Naive B cell (primary cell): ENCODE measurements around the gene CAV3. TPM values are rescaled to one million over a fixed set of nuclear protein-coding genes. Genes with fewer than 3 reads are reported as not detected.
A peak's percentile ranks its signal among the peaks of the same experiment; 100 is the strongest.

Source experiments
- ATAC-seq, 2 donors: fragments of 150-1000 bp; cut with Tn5 transposase; 2 replicates each; pipeline ENCODE4 v1.10.0; 2021; ENCODE audit warnings: low read depth in 2 of 2, mild to moderate bottlenecking in 2 of 2, moderate library complexity in 2 of 2
- DNase-seq: peaks from one replicate; pipeline ENCODE4 v3.0.0; 2022
- H3K27ac Mint-ChIP-seq, 6 donors: one replicate each; pipeline ENCODE4 v1.8.0; 2020 to 2022; ENCODE audit warnings: mild to moderate bottlenecking in 6 of 6, mixed read lengths in 6 of 6, moderate library complexity in 5 of 6, inconsistent platforms in 2 of 6
- H3K27me3 Mint-ChIP-seq, 3 donors: one replicate each; pipeline ENCODE4 v1.8.0; 2021 to 2022; ENCODE audit warnings: mixed read lengths in 3 of 3, mild to moderate bottlenecking in 1 of 3
- H3K36me3 Mint-ChIP-seq, 2 donors: one replicate each; pipeline ENCODE4 v1.8.0; 2020 to 2022; ENCODE audit warnings: mixed read lengths in 2 of 2, inconsistent platforms in 1 of 2, mild to moderate bottlenecking in 1 of 2
- H3K4me1 Mint-ChIP-seq, 3 donors: one replicate each; pipeline ENCODE4 v1.8.0; 2020 to 2022; ENCODE audit warnings: mixed read lengths in 3 of 3, inconsistent platforms in 1 of 3, mild to moderate bottlenecking in 1 of 3, moderate library complexity in 1 of 3
- H3K4me3 Mint-ChIP-seq, 8 donors: one replicate each; pipeline ENCODE4 v1.8.0; 2020 to 2022; ENCODE audit warnings: mild to moderate bottlenecking in 8 of 8, mixed read lengths in 8 of 8, moderate library complexity in 8 of 8, inconsistent platforms in 2 of 8
- H3K9me3 Mint-ChIP-seq, 7 donors: one replicate each; pipeline ENCODE4 v1.8.0; 2020 to 2022; ENCODE audit warnings: mixed read lengths in 7 of 7, mild to moderate bottlenecking in 5 of 7, inconsistent platforms in 2 of 7, moderate library complexity in 1 of 7
- polyA plus RNA-seq, 6 donors: library from polyadenylated mRNA; unstranded; fragments of 300-500 nt; fragmentation: Illumina TruSeq; gene quantifications; one replicate each; pipeline ENCODE4 v1.2.3, GENCODE V29; 2021; ENCODE audit warnings: low read depth in 6 of 6

Gene CAV3
- polyA plus RNA-seq, 6 donors from 2014 or later: 0.48 TPM; not detected in 5

DNA sequence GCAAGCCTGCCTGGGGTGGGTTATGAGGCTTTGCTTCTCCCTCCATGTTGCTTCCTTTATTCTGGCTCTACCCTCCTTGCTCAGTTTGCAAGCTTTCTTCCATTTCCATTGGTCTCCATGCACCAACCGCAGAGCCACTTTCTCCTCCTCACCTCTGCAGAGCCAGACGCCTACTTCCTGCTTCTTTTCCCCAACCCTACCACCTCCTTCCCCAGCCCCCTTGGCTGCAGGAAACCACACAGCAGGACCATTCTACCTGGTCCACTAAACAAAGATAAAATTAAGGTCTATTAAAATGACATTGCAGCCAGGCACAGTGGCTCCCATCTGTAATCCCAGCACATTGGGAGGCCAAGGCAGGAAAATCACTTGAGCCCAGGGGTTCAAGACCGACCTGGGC is 10.0 kb upstream of the CAV3 start:
- Mint-ChIP-seq H3K4me1 (no peaks in the 10 kb centered on the region), H3K9me3 (peaks cover 0 to 19% (median 17%) of the 10 kb centered on the region in 7 donors), H3K27me3 (no peaks in the 10 kb centered on the region), H3K27ac (peak overlapping the region in 1 of 6 donors; percentile 50), H3K36me3 (no peaks in the 10 kb centered on the region), H3K4me3 (no peak overlapping the region)
- no peak for ATAC-seq
- no peak for DNase-seq

DNA sequence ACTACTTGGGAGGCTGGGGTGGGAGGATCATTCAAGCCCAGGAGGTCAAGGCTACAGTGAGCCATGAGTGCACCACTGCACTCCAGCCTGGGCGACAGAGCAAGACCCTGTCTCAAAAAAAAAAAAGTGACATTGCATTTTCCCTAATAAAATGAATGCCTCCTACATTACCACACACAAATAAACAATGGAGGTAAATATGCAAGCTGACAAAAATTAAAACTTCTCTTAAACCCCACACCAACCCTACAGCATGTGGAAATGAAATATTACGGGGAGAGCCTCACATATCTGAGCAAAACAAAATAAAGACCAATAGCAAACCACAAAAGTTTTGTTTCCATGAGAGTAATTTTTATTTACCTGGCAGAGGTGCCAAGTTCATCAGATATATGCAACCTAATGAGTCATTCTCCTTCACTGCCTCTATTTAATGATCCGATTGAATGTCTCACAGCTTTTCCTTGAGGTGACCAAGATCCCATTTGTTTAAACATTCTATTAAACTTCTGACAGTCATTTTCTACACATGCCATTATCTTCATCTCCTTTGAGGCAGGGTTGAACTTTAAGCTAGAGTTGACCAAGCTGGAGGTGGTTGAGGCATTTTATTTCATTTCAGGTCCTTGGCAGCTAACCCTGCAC is 9.4 kb upstream of the CAV3 start:
- Mint-ChIP-seq H3K27me3 (peaks cover 0 to 4% (median 0%) of the 10 kb centered on the region in 3 donors), H3K36me3 (no peaks in the 10 kb centered on the region), H3K4me1 (no peaks in the 10 kb centered on the region), H3K9me3 (peaks cover 0 to 19% (median 15%) of the 10 kb centered on the region in 7 donors), H3K4me3 (no peak overlapping the region), H3K27ac (no peak overlapping the region)
- DNase-seq (no peak), ATAC-seq (no peak)

DNA sequence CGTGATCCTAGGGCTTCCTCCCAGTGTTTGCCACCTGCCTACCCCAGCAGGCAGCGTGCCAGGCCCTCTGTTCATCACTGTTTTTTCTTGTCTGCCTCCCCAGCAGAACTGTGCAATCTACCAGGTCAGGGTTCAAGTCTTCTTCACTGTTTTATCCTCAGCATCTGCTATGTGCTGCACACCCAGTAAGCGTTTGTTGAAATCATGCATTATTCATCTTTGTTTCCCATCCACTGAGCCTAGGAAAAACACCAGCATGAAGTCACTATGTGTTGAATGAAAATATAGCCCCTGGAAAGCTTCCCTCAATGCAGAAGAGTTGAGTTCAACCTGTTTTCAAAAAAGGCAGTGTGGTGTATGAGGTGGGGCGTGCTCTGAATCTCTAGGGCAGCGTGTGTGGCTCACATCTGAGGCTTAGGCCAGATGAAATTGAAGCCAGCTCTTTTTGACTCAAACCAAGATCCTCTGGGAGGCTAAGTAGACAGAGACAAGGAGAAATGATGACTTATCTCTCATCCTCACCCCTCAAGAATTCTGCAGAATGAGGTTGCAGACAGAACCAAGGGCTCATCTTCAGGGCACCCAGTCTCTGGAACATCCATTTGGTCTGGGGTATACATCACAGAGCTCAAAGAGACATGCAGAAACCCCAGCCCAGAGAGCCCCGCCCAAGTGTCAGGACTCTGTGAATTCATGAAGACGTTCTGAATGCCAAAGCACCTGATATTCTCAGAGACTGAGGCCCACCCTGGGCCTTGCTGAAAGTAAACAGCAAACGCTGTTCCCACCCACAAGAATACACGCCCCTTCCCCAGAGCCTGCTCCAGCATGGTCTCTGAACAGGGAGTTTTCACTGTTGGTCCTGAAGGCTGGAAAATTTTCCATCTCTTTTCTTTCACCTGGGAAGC is 5.7 kb upstream of the CAV3 start:
- H3K36me3 Mint-ChIP-seq: no peaks in the 10 kb centered on the region
- no peaks in the 10 kb centered on the region for H3K4me1 Mint-ChIP-seq
- DNase-seq (no peak), ATAC-seq (no peak)
- no peak overlapping the region for H3K27ac Mint-ChIP-seq
- peak overlapping the region in 1 of 8 donors; percentile 82 for H3K4me3 Mint-ChIP-seq
- peaks cover 0 to 5% (median 0%) of the 10 kb centered on the region in 3 donors for H3K27me3 Mint-ChIP-seq
- H3K9me3 Mint-ChIP-seq: peaks cover 0 to 18% (median 11%) of the 10 kb centered on the region in 7 donors

DNA sequence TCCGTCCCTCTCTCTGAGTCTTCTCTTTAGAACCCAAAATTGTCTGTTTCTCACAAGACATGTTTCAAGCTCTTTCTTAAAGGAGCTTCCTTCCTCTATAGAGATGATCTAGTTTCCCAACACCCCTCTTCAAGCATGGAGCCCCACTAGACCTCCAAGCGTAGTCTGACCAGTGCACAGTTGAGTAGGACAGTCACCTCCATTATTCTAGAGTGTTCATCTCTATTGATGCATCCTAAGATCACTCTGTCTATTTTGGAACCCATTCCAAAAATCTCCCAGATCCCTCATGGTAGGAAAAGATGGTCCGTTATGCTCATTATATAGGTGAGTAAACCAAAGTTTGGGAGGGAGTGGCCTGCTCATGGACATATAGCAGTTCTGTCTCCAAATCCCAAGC is 4.1 kb upstream of the CAV3 start:
- H3K4me1 Mint-ChIP-seq: no peaks in the 10 kb centered on the region
- peaks cover 0 to 5% (median 0%) of the 10 kb centered on the region in 3 donors for H3K27me3 Mint-ChIP-seq
- no peaks in the 10 kb centered on the region for H3K36me3 Mint-ChIP-seq
- no peak overlapping the region for H3K4me3 Mint-ChIP-seq
- H3K9me3 Mint-ChIP-seq: peaks cover 0 to 15% (median 6%) of the 10 kb centered on the region in 7 donors
- ATAC-seq: no peak
- H3K27ac Mint-ChIP-seq: peak overlapping the region in 1 of 6 donors; percentile 53
- no peak for DNase-seq

DNA sequence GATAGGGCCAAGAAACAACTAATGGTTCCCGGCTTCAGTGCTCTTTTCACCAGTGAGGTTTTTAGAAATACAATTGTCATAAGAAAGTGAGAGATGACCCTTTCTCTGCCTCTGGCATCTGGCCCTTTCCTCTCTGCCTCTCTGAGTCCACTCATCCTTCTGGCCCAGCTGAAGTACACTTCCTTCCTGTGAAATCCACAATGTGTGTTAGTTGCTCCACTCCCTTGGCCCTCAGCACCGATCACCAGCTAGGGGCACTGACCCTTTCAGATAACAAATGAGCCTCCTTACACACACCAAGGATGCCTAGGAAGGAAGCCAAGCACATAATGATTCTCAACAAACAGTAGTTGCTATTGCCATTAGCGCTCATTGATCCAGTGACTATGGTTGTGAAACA is 2.9 kb upstream of the CAV3 start:
- no peak for DNase-seq
- no peak overlapping the region for H3K27ac Mint-ChIP-seq

DNA sequence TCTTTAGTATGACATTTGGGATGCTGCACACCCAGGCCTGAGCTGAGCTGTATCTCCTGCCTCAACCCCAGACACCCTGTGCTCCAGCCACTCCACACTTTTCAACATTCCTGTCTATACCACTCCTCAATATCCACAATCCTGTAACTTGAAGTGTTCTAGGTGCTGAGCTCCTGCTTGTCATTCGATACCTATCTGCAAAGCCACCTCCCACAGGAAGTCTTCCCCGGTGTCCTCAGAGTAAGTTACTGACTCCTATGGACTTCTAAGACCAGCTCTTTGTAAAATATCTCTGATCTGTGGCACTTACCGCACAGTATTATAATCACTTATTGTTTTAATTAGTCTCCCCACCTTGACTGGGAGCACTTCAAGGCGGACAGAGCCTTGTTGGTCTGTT is 1.2 kb upstream of the CAV3 start:
- no peak for ATAC-seq
- no peak overlapping the region for H3K27ac Mint-ChIP-seq
- H3K36me3 Mint-ChIP-seq: no peaks in the 10 kb centered on the region
- H3K4me3 Mint-ChIP-seq: no peak overlapping the region
- no peaks in the 10 kb centered on the region for H3K4me1 Mint-ChIP-seq
- no peak for DNase-seq
- peaks cover 0 to 2% (median 0%) of the 10 kb centered on the region in 7 donors for H3K9me3 Mint-ChIP-seq
- H3K27me3 Mint-ChIP-seq: peaks cover 0 to 17% (median 15%) of the 10 kb centered on the region in 3 donors

More for the DNA sequence above, 2.9 kb upstream of the CAV3 start:
- H3K4me3 Mint-ChIP-seq: peak overlapping the region in 1 of 8 donors; percentile 16
- H3K27me3 Mint-ChIP-seq: peaks cover 0 to 5% (median 0%) of the 10 kb centered on the region in 3 donors
- ATAC-seq: no peak
- no peaks in the 10 kb centered on the region for H3K36me3 Mint-ChIP-seq
- H3K9me3 Mint-ChIP-seq: peaks cover 0 to 15% (median 4%) of the 10 kb centered on the region in 7 donors
- no peaks in the 10 kb centered on the region for H3K4me1 Mint-ChIP-seq

DNA sequence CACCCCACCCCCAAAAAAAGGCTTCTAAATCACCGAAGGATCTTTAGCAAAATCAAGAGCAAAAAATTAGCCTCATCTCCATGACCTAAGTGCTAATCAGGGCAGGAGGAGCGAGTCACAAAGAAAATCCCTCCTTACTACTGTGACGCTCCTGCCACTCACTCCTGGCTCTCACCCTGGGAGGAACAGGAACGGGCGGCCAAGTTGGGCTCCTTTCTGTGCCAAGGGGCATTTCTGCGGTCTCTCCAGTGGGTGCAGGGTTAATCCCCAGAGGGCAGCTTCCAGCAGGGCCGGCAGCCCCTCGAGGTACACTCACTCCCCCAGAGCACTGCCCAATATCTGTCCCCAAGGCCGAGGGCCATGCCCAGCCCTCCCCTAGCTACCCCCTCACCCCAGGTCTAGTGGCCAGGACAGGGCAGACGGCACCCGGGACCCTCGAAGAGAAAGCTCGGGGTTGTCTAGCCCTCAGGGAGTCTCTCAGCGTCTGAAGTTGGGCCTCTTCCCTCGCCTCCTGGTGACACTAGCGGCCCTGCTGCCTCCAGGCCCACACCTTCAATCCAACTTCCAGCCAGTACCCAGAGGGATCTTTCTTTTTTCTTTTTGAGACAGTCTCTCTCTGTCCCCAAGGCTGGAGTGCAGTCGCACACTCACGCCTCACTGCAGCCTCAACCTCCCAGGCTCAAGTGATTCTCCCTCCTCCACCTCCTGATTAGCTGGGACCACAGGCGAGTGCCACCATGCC is 706 bp downstream of the CAV3 start:
- H3K27ac Mint-ChIP-seq: no peak overlapping the region
- peaks cover 0 to 22% (median 15%) of the 10 kb centered on the region in 3 donors for H3K27me3 Mint-ChIP-seq
- H3K9me3 Mint-ChIP-seq: peaks cover 0 to 2% (median 0%) of the 10 kb centered on the region in 7 donors
- no peak for DNase-seq
- no peak for ATAC-seq
- no peaks in the 10 kb centered on the region for H3K36me3 Mint-ChIP-seq
- H3K4me3 Mint-ChIP-seq: no peak overlapping the region
- no peaks in the 10 kb centered on the region for H3K4me1 Mint-ChIP-seq

DNA sequence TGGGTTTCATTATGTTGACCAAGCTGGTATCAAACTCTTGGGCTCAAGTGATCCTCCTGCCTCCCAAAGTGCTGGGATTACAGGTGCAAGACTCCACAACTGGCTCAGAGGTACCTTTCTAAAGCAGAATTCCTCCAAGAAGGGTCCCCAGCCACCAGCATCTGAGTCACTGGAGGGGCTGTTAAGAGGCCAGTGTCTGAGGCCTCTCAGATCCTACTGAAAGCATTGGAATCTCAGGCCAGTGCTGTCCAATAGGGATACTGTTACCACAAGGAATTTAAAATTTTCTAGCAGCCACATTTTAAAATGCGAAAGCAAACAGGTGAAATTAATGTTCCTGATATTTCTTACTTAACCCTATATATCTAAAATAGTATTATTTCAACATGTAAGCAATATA is 1.3 kb downstream of the CAV3 start:
- no peak overlapping the region for H3K4me3 Mint-ChIP-seq
- peaks cover 0 to 21% (median 15%) of the 10 kb centered on the region in 3 donors for H3K27me3 Mint-ChIP-seq
- DNase-seq: no peak
- ATAC-seq: no peak
- no peak overlapping the region for H3K27ac Mint-ChIP-seq
- no peaks in the 10 kb centered on the region for H3K36me3 Mint-ChIP-seq
- peaks cover 0 to 2% (median 0%) of the 10 kb centered on the region in 7 donors for H3K9me3 Mint-ChIP-seq
- no peaks in the 10 kb centered on the region for H3K4me1 Mint-ChIP-seq

DNA sequence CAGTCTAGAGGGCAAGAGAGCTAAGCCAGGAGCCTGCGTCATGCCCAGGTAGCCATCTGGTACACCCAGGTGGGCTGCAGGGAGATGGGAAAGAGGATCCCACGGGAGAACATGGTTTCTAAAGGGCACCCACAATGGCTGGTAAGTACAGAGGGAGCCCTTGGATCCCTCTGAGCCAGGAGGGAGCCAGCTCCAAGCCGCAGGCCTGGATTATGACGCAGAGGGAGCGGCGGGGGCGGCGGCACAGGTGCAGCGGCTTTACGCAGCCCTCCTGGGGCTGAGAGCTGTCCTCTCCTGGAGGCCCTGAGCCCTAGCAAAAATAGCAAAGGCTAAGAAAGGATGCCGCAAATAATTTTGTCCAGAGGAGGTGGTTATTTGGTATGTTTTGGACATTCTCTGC is 2.8 kb downstream of the CAV3 start:
- ATAC-seq (no peak), DNase-seq (no peak)
- Mint-ChIP-seq H3K9me3 (peaks cover 0 to 2% (median 0%) of the 10 kb centered on the region in 7 donors), H3K36me3 (no peaks in the 10 kb centered on the region), H3K4me3 (no peak overlapping the region), H3K27ac (no peak overlapping the region), H3K4me1 (no peaks in the 10 kb centered on the region), H3K27me3 (peaks cover 0 to 23% (median 16%) of the 10 kb centered on the region in 3 donors)

DNA sequence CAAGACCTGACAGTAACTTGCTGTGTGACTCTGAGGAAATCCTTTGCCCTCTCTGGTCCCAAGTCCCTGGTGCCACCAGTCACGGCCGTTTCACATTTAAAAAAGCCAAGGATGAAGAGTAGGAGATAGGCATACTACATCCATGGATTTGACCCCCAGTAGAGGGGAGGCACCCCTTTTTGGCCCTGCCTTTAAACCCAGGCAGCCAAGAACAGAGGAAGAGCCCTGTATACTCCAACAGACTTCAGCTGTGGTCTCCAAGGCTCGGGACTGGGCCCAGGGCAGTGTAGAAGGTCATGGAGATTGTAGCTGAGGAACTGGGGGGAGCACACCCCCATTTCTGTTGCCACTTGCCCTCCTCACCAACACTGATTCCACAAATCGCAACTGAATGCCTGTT is 3.7 kb downstream of the CAV3 start:
- no peak for ATAC-seq
- H3K9me3 Mint-ChIP-seq: peaks cover 0 to under 1% (median 0%) of the 10 kb centered on the region in 7 donors
- no peaks in the 10 kb centered on the region for H3K36me3 Mint-ChIP-seq

DNA sequence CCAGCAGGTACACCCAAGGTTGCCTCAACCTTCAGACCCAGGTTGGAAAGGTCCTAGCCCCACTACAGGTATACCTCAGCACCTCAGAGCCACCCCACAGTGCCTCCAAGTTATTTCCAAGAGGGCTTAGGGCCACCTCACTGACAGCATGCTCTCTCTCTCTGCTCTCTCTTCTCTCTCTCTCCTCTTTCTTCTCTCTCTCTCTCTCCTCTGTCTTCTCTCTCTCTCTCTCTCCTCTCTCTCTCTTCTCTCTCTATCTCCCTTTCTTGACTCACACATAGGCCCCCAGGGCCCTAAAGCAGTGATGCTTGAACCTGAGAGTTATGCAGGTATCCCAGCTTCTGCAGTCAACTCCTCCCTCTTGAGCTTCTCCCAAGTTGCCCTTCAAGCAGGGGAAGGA is 4.2 kb downstream of the CAV3 start:
- no peak overlapping the region for H3K4me3 Mint-ChIP-seq
- H3K36me3 Mint-ChIP-seq: no peaks in the 10 kb centered on the region
- H3K4me1 Mint-ChIP-seq: no peaks in the 10 kb centered on the region
- H3K27ac Mint-ChIP-seq: no peak overlapping the region
- no peak for DNase-seq
- no peak for ATAC-seq
- H3K27me3 Mint-ChIP-seq: peaks cover 0 to 33% (median 30%) of the 10 kb centered on the region in 3 donors
- H3K9me3 Mint-ChIP-seq: no peaks in the 10 kb centered on the region

More for the DNA sequence above, 3.7 kb downstream of the CAV3 start:
- DNase-seq: no peak
- Mint-ChIP-seq H3K4me3 (no peak overlapping the region), H3K27ac (no peak overlapping the region), H3K4me1 (no peaks in the 10 kb centered on the region), H3K27me3 (peaks cover 0 to 32% (median 24%) of the 10 kb centered on the region in 3 donors)

DNA sequence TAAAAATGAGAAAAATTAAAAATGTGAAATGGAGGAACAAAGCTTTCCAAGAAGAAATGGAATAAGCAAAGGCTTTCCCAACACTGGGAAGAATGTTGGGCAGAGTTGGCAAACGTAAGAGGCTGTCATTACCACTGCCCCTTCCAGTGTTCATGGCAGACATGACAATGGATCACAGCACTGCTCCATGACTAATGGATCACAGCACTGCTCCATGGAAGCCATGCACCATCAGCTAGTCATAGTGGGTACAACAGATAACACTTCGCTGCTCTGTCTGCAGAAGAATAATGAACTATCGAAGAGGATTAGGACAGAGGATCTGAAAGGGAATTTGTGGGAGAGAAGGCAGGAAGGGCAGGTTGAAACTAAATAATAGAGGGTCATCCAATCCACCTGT is 5.0 kb downstream of the CAV3 start:
- ATAC-seq: no peak
- no peaks in the 10 kb centered on the region for H3K36me3 Mint-ChIP-seq
- H3K27me3 Mint-ChIP-seq: peaks cover 0 to 33% (median 32%) of the 10 kb centered on the region in 3 donors
- H3K9me3 Mint-ChIP-seq: no peaks in the 10 kb centered on the region
- no peaks in the 10 kb centered on the region for H3K4me1 Mint-ChIP-seq
- DNase-seq: no peak
- no peak overlapping the region for H3K27ac Mint-ChIP-seq
- no peak overlapping the region for H3K4me3 Mint-ChIP-seq

DNA sequence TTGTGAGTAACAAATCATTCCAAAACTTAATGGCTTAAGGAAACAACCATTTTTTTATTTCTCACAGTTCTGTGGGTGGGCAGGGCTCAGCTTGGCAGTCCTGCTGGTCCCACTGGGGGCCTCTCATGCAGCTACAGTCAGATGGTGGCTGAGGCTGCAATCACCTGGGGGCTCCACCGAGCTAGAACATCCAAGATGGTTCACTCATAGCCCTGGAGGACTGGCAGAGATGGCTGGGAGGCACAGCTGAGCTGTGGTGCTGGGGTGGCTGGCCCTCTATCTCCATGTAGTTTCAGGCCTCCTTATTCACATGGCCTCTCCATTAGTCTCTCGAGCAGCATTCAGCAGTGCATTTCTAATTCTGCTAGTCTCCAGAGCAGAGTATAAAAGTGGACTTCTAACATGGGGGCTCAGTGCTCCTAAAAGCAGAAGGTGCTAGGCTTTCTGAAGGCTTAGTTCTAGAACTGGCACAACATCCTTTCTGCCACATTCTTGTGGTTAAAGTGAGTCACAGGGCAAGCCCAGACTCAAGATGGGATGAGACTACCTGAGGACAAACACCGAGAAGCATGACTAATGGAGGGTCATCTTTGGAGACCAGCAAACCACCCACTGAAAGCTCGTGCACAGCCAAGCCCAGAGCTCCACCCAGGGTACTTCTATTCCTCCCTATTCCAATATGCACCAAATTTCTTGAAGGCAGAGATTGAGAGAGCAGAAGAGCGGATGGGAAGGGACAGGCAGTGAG is 6.3 kb downstream of the CAV3 start:
- Mint-ChIP-seq H3K4me1 (no peaks in the 10 kb centered on the region), H3K9me3 (no peaks in the 10 kb centered on the region), H3K27me3 (peaks cover 0 to 33% (median 32%) of the 10 kb centered on the region in 3 donors), H3K27ac (no peak overlapping the region), H3K36me3 (no peaks in the 10 kb centered on the region), H3K4me3 (no peak overlapping the region)
- DNase-seq: no peak
- no peak for ATAC-seq
